HEK293T (cell line): ENCODE data around the gene ASIC4.

Experiments used
- CTCF ChIA-PET: fragments of 350-600 bp; formaldehyde crosslinking; extraction: SDS; loops from one replicate; lab custom pipeline; 2021; ENCODE audit warnings: antibody characterized with exemption, inconsistent platforms; lab: Yijun Ruan, JAX
- POLR2A ChIA-PET: fragments of 350-600 bp; formaldehyde crosslinking; extraction: SDS; loops from one replicate; lab custom pipeline; 2020; ENCODE audit warnings: antibody characterized with exemption, inconsistent platforms; lab: Yijun Ruan, JAX
- DNase-seq: peaks from one replicate; pipeline ENCODE4 v3.0.0; 2012; ENCODE audit warnings: mixed read lengths; ENCODE audit errors: extremely low spot score
- ARNT ChIP-seq: fragments of 450-650 bp; IDR thresholded peaks from 2 replicates; pipeline ENCODE4 v1.6.1; 2017; ENCODE audit warnings: mild to moderate bottlenecking
- BHLHE40 ChIP-seq: fragments of 450-650 bp; IDR thresholded peaks from 2 replicates; pipeline ENCODE4 v1.6.1; 2016; ENCODE audit warnings: mild to moderate bottlenecking, moderate library complexity, borderline replicate concordance
- CTBP1 ChIP-seq: fragments of 450-650 bp; IDR thresholded peaks from 2 replicates; pipeline ENCODE4 v1.6.1; 2016; ENCODE audit warnings: borderline replicate concordance
- ELF4 ChIP-seq: fragments of 450-650 bp; IDR thresholded peaks from 2 replicates; pipeline ENCODE4 v1.6.1; 2017; ENCODE audit warnings: antibody characterized with exemption
- FOXA1 ChIP-seq: fragments of 450-650 bp; IDR thresholded peaks from 2 replicates; pipeline ENCODE4 v1.6.1; 2016; ENCODE audit warnings: mild to moderate bottlenecking
- FOXK2 ChIP-seq: fragments of 450-650 bp; IDR thresholded peaks from 2 replicates; pipeline ENCODE4 v1.6.1; 2016; ENCODE audit warnings: mild to moderate bottlenecking
- FOXM1 ChIP-seq: fragments of 450-650 bp; IDR thresholded peaks from 2 replicates; pipeline ENCODE4 v1.6.1; 2017; ENCODE audit warnings: mild to moderate bottlenecking, borderline replicate concordance
- HDGF ChIP-seq: fragments of 450-650 bp; IDR thresholded peaks from 2 replicates; pipeline ENCODE4 v1.6.1; 2017; ENCODE audit warnings: antibody characterized with exemption, borderline replicate concordance
- L3MBTL2 ChIP-seq: fragments of 450-650 bp; conservative IDR thresholded peaks from 2 replicates; pipeline ENCODE4 v1.6.1; 2016; ENCODE audit warnings: mild to moderate bottlenecking
- LEF1 ChIP-seq: fragments of 450-650 bp; IDR thresholded peaks from 2 replicates; pipeline ENCODE4 v1.6.1; 2017; ENCODE audit warnings: mild to moderate bottlenecking, borderline replicate concordance
- NFRKB ChIP-seq: fragments of 450-650 bp; IDR thresholded peaks from 2 replicates; pipeline ENCODE4 v1.6.1; 2016; ENCODE audit warnings: mild to moderate bottlenecking, moderate library complexity
- PKNOX1 ChIP-seq: fragments of 450-650 bp; IDR thresholded peaks from 2 replicates; pipeline ENCODE4 v1.6.1; 2016
- SP1 ChIP-seq: fragments of 450-650 bp; IDR thresholded peaks from 2 replicates; pipeline ENCODE4 v1.6.1; 2017
- SUZ12 ChIP-seq: fragments of 450-650 bp; IDR thresholded peaks from 2 replicates; pipeline ENCODE4 v1.6.1; 2016; ENCODE audit warnings: mild to moderate bottlenecking
- TARDBP ChIP-seq: fragments of 450-650 bp; IDR thresholded peaks from 2 replicates; pipeline ENCODE4 v1.6.1; 2016
- ZNF384 ChIP-seq: fragments of 450-650 bp; IDR thresholded peaks from 2 replicates; pipeline ENCODE4 v1.6.1; 2016

Gene ASIC4

GRCh38 chr2:219563271-219563928, 49.1 kb downstream of the ASIC4 start:
- no peak for TF ChIP-seq ARNT
- TF ChIP-seq FOXA1, result no peak
- no peak for TF ChIP-seq NFRKB
- CTCF ChIA-PET, result no interaction called here
- POLR2A ChIA-PET, result no interaction called here
- DNase-seq, result no peak

DNA sequence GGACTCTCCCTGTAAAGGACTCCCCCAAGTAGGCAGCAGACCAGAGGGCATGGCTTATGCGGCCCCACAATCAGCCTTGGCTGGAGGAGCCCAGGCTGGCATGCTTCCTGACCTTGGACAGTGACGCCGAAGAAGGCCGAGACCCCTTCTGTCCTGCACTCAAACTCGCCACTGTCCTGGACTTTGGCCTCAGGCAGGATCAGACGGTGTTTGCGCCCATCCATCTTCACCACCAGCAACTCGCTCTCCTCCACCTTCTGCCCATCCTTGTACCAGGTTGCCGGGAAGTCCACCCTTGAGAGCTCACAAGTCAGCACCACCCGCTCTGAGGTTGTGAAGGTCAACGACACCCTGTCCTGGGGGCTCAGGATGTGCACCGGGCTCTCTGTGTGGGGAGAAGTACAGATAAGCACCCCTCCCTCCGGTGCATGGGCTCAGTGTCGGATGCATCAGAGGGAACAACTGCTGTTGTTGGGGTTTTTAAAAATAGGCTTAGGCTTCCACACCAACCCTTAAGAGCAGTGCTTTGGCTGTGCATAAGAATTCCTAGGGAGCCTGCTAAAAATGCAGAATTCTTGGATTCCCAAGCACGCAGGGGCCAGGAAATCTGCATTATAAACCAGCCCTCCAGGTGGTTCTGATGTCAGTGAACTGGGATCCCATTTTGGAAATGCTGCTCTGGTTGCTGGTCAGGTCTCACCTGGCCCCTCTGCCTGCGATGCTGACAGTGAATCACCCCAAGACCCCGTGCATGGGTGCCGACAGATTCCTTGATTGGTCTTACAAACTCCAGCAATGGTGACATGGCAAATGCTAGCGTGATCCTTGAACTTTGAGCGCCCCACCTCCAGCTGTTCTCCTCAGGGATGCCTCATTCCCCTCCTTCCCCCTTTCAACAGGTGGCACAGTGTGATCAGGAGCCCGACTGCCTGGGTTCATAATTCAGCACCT, 51.1 kb downstream of the ASIC4 start:
- POLR2A ChIA-PET, result no interaction called here

DNA sequence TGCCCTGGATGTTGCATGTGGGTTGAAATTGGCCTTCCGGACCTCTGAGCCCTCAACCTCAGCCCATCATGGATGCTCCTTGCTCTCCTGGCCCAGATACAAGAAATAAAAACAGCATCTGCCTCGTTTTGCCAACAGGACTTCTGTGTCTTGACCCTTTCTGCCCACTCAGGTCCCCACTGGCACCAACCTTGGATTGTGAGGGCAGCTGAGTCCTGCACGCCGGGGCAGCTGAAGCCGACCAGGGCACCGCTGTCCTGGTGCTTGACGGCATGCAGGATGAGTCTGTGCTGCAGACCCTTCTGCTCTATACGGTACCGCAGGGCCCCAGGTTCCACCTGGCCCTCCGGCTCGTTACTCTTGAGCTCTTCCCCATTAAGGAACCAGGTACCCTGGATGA, 52.4 kb downstream of the ASIC4 start:
- TF ChIP-seq SUZ12 (no peak), FOXA1 (no peak), ELF4 (no peak), PKNOX1 (no peak), NFRKB (no peak), HDGF (no peak), FOXK2 (no peak), ARNT (no peak), SP1 (no peak), L3MBTL2 (no peak), BHLHE40 (no peak), LEF1 (no peak), TARDBP (no peak), ZNF384 (no peak), FOXM1 (no peak), CTBP1 (no peak)
- no peak for DNase-seq
- POLR2A ChIA-PET, result interaction anchor here (1.9 kb wide), 1 partner anchor 31 kb away, joined by 6 read pairs; the partner anchor contains the start of gene STK11IP
- CTCF ChIA-PET, result no interaction called here

More for the DNA sequence above, 51.1 kb downstream of the ASIC4 start:
- CTCF ChIA-PET, result no interaction called here
- TF ChIP-seq ZNF384, result no peak
- TF ChIP-seq PKNOX1, result no peak
- TF ChIP-seq ELF4, result no peak
- no peak for TF ChIP-seq ARNT
- TF ChIP-seq SP1, result no peak
- no peak for TF ChIP-seq L3MBTL2
- TF ChIP-seq TARDBP, result no peak
- no peak for TF ChIP-seq CTBP1
- TF ChIP-seq LEF1, result no peak
- TF ChIP-seq FOXA1, result no peak
- no peak for TF ChIP-seq BHLHE40
- DNase-seq, result no peak

DNA sequence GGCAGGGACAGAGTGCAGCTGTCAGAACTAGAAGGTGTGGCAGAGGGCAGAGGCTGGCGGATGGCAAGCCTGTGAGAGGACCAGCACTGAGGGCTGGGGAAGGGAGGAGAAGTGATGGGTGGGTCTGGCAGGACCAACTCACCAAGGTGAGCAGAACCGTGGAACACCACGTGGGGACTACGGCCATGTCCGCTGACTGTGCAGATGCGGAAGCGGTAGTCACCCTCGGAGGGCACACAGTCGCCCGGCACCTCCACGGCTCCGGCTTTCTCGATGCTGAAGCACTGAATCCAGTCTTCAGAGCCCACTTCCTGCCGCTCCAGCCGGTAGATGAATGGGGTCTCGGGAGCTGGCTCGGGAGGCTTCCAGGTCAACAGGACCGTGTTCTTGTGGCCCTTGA, 52.8 kb downstream of the ASIC4 start:
- no peak for DNase-seq
- ChIA-PET CTCF (interaction anchor here (0.9 kb wide), 1 partner anchor 26 kb away, joined by 6 read pairs; no protein-coding TSS in a partner anchor), POLR2A (interaction anchor here (1.2 to 1.9 kb wide), 2 partner anchors 11 to 31 kb away, joined by 3 to 6 read pairs; partner anchors contain the start of gene STK11IP)

DNA sequence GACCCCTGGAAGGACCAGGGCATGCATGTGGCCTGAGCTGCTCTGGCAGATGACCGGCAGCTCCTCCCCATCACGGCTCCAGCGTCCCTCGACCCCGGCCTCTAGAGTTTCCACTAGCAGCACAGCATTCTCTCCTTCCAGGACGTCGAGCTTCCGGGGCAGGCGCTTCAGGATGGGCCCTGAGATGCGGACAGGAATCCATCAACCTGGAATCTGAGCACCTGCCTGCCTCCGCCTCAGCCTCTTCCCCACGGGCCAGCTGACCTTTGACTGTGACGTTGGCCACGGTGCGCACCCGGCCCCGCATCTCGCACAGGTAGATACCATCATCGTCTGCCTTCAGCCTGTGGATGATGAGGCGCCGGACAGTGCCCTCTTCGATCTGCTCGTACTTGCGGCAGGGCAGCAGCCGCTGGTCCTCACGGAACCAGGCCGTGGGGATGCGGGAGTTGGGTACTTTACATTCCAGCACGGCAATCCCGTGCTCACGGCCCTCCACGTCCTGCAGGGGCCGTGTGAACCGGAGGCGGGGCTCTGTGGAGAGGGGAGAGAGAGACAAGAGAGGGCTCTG, 53.6 kb downstream of the ASIC4 start:
- DNase-seq, result no peak
- TF ChIP-seq NFRKB (no peak), FOXM1 (no peak), SP1 (no peak)
- CTCF ChIA-PET, result interaction anchor here (0.9 to 1.8 kb wide), 2 partner anchors 8 to 27 kb away, joined by 6 to 7 read pairs; no protein-coding TSS in a partner anchor
- POLR2A ChIA-PET, result interaction anchor here (1.2 to 1.9 kb wide), 2 partner anchors 10 to 30 kb away, joined by 3 to 6 read pairs; partner anchors contain the start of gene STK11IP

More for the DNA sequence above, 52.8 kb downstream of the ASIC4 start:
- no peak for TF ChIP-seq HDGF
- no peak for TF ChIP-seq LEF1
- TF ChIP-seq CTBP1, result no peak
- no peak for TF ChIP-seq ZNF384
- no peak for TF ChIP-seq FOXK2
- no peak for TF ChIP-seq BHLHE40
- TF ChIP-seq FOXM1, result no peak

- ChIA-PET POLR2A (no interaction called here), CTCF (interaction anchor here (0.9 to 1.8 kb wide), 2 partner anchors 8 to 9 kb away, joined by 3 to 7 read pairs; no protein-coding TSS in a partner anchor)
- TF ChIP-seq SP1 (no peak), PKNOX1 (no peak), ELF4 (no peak)
- DNase-seq, result no peak
Measured at GRCh38 chr2:219569041-219569440, 54.8 kb downstream of the ASIC4 start.
